Bronchial epithelial cell (primary cell): ENCODE data around the gene ZBP1. TPM values are rescaled to one million over a fixed set of nuclear protein-coding genes. Genes with fewer than 3 reads are reported as not detected.

Source experiments
- DNase-seq: peaks from one replicate; pipeline ENCODE4 v3.0.0-alpha.2; 2010; ENCODE audit warnings: low read depth
- FAIRE-seq: peaks from 2 replicates; lab custom pipeline; 2011; peaks lifted over from hg19 to GRCh38; lab: Jason Lieb, UNC
- H3K27me3 ChIP-seq: 2 replicates; pipeline ENCODE4 v1.5.1; 2011; ENCODE audit warnings: low read length; ENCODE audit not compliant: control insufficient read depth, insufficient read depth
- H3K36me3 ChIP-seq: 2 replicates; pipeline ENCODE4 v1.5.1; 2011; ENCODE audit warnings: low read length; ENCODE audit not compliant: control insufficient read depth, insufficient read depth
- H3K4me3 ChIP-seq: 2 replicates; pipeline ENCODE4 v1.5.1; 2011; ENCODE audit warnings: mild to moderate bottlenecking, low read depth, low read length, control low read depth
- total RNA-seq: library from RNA; depleted of rRNA; stranded (reverse); fragments of >200 nt; gene quantifications from 2 replicates; pipeline ENCODE4 v1.2.1, GENCODE V29; 2014
- TF ChIP-seq, protein P1 (sequence below): IDR thresholded peaks from 2 replicates; pipeline ENCODE4 v1.5.1; 2011; ENCODE audit warnings: mild to moderate bottlenecking, moderate library complexity, low read length, control low read depth, inconsistent platforms; ENCODE audit not compliant: insufficient read depth, severe bottlenecking

The ZBP1 gene
- total RNA-seq, 1 donor from 2014 or later: not detected

DNA sequence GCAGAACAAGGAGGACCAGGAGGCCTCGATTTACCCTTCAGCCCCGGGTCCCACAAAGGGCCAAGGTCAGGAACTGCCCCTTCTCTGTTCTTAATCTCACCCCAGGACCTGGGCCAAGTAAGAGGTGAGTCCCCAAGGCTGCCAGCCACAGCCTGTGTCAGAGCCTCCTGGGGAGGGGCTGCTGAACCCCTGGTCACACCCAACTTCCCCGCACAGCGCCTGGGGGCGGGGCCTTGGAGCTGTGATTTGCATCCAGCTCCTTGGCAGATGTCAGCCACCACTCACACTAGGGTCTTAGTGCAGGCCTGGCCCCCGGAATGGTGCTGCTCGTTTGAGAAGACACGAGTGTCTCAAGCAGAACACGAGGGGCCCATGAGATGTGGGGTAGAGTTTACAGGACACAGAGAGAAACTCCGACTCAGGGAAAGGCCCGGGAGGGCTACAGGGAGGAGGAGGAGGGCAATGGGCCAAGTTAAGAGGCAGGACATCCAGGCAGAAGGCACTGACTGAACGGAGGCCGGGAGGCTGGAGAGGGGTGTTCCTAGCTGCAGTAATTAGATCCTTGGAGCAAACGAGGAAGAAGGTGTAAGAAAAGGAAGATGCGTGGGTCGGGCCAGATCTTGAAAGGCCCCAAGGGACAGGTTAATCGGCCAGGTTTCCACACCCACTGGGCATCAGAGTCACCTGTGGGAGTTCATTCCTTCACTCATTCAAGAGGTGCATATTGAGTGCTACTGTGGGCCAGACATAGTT lies 26.9 kb downstream of the ZBP1 start:
- FAIRE-seq (no peak), DNase-seq (no peak)
- H3K4me3 ChIP-seq: no peak overlapping the region
- TF ChIP-seq, protein P1, sequence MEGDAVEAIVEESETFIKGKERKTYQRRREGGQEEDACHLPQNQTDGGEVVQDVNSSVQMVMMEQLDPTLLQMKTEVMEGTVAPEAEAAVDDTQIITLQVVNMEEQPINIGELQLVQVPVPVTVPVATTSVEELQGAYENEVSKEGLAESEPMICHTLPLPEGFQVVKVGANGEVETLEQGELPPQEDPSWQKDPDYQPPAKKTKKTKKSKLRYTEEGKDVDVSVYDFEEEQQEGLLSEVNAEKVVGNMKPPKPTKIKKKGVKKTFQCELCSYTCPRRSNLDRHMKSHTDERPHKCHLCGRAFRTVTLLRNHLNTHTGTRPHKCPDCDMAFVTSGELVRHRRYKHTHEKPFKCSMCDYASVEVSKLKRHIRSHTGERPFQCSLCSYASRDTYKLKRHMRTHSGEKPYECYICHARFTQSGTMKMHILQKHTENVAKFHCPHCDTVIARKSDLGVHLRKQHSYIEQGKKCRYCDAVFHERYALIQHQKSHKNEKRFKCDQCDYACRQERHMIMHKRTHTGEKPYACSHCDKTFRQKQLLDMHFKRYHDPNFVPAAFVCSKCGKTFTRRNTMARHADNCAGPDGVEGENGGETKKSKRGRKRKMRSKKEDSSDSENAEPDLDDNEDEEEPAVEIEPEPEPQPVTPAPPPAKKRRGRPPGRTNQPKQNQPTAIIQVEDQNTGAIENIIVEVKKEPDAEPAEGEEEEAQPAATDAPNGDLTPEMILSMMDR: no peak
- no peaks in the 10 kb centered on the region for H3K27me3 ChIP-seq
- H3K36me3 ChIP-seq: no peaks in the 10 kb centered on the region

DNA sequence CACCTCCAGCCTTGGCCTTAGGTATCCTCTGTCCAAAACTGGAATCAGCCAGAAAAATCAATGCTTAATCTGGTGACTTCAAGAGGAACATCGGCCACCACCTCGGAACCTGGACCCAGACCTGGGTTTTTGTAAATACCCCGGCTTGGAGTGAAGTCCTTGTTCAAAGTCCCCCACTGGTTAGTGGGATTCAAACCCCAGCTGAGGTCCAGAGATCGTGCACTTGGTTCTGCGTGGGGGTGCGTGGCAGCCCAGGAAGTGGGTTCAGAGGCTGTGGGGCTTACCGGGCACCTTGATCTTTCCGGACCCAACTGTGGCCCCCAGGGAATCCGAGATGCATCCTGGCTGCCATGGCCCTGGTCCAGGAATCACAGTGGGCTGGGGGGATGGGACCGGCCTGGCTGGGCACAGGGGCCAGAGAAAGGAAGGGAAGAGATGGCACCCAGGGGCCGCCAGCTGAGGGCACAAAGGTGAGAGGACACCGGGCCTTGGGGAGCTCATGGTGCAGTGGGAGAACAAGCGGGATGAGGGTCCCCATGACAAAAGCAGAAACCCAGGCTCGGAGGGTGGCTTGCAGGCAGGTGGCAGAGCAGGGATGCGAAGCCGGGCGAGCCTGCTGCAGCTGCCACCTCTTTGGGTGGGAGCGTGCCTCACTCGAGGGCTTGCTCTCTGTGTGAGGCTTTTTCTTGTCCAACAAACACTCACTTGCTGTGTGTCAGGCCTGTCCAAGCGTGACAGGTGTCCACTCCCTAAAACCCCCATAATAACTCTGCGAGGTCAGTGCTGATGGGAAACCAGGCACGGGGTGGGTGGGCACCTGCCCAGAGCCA lies 27.7 kb downstream of the ZBP1 start:
- Histone ChIP-seq H3K27me3 (no peaks in the 10 kb centered on the region), H3K4me3 (no peak overlapping the region), H3K36me3 (no peaks in the 10 kb centered on the region)
- TF ChIP-seq, protein P1: no peak
- FAIRE-seq (no peak), DNase-seq (no peak)

DNA sequence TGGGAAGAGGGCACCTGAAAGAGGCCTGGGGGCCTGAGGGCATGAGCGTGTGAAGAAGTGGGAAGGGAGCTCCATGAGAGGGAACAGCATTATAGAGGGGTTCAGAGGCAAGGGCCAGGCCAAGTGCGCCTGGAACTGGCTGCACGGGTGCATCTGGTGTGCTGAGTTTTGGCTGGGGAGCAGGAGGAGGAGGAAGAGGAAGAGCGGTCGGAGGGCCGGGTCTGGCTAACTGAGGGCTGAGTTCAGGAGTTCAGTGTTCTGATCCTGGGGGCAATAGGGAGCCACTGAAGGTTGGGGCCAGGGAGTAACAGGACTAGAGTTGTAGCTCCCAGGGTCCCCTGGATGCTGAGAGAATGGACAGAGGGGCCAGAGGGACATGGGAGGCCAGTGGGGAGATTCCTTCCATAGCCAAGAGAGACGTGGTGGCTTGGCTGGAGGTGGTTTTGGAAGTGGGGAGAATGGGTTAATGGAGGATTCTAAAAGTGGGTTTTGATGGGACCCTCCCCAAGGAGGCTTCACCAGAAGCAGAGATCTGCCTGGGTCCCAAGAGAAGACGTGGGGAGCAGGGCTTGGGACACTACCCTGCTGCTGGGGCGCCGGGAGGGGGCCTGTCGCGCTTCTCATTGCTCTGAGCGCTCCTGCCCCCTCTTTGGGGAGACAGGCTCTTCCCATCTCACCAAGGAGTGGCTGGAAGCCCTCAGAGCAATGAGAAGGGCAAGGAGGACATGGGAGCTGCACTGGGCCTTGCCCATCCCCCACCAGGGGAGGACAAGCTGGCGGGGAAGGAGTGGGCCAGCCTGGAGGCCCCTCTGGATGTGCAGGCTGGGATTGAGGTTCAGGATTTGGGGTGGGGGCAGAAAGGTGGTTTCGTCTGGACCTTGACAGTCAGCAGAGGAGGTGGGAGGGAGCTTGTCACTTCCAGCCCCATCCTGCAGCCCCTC lies 28.7 kb downstream of the ZBP1 start:
- no peaks in the 10 kb centered on the region for H3K27me3 ChIP-seq
- H3K36me3 ChIP-seq: no peaks in the 10 kb centered on the region
- no peak for FAIRE-seq
- DNase-seq: no peak
- TF ChIP-seq, protein P1: no peak
- H3K4me3 ChIP-seq: no peak overlapping the region

DNA sequence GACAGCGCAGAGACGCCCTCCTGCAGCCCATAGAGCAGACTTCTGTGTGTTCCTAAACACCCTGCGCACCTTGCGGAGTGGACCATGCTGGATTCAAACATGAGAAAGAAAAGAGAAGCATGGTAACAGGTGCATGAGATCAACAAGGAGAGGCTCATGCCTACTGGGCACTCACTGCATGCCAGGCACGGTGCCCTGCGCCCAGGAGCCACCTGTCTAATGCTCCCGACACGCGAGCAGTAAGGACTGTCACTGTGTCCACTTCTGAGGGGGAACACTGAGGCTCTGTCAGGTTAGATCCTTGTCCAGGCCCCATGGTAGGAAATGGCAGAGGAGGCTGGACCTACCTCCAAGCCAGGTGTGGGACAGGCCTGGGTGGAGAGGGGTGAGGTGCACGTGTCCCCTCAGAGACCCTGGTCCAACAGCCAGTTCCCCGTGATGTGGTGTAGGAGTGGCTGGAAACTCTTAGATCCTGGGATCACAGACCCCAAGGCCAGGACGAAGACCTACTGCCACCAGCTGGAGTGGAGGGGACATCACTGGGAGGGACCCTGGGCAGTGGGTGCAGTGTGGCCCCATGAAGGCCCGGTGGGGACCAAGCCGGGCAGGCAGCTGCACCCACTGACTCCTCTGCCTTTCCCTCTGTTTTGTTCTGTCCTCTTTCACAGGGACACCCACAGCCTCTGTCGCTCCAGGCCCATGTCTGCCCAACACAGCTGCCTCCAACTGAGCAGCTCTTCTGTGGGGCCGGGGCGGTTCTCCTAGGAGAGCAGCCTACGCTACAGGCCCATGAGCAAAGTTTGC lies 29.5 kb downstream of the ZBP1 start:
- Histone ChIP-seq H3K36me3 (no peaks in the 10 kb centered on the region), H3K27me3 (no peaks in the 10 kb centered on the region), H3K4me3 (no peak overlapping the region)
- FAIRE-seq (no peak), DNase-seq (no peak)
- TF ChIP-seq, protein P1: no peak
